ENCODE data around the gene LRP10.
"Not testable (repeated sequence)": the region's sequence is repeated elsewhere in the genome, so short reads cannot be mapped to it uniquely, and the experiment has no call there.

The LRP10 gene

GRCh38 chr14:22871224-22872032 is at the start of gene LRP10:
Gene LRP10, plus strand, starts transcription at chr14:22871740. Its CDS starts 564 bp downstream, at chr14:22872304.
- in situ Hi-C loops (cut with MboI; ENCODE audit: low sequenced_read_pairs), result no loop called here

- in situ Hi-C loops (cut with MboI; ENCODE audit: low sequenced_read_pairs), result no loop called here
Observed at GRCh38 chr14:22822016-22822570, 49.4 kb upstream of the LRP10 start.

- in situ Hi-C loops (cut with MboI; ENCODE audit: low sequenced_read_pairs), result no loop called here
Observed at GRCh38 chr14:22822571-22823098, 48.9 kb upstream of the LRP10 start.

GRCh38 chr14:22824711-22825359 is 46.7 kb upstream of the LRP10 start:
- in situ Hi-C loops (cut with MboI; ENCODE audit: low sequenced_read_pairs), result no loop called here

GRCh38 chr14:22829076-22829660 is 42.4 kb upstream of the LRP10 start:
- in situ Hi-C loops (cut with MboI; ENCODE audit: low sequenced_read_pairs), result not testable (repeated sequence)

GRCh38 chr14:22829661-22830442 is 41.7 kb upstream of the LRP10 start, which contains the start of gene MRPL52:
Gene MRPL52, plus strand, starts transcription at chr14:22829887. Its CDS starts 26 bp downstream, at chr14:22829913.
- in situ Hi-C loops (cut with MboI; ENCODE audit: low sequenced_read_pairs), result no loop called here

- in situ Hi-C loops (cut with MboI; ENCODE audit: low sequenced_read_pairs), result no loop called here
Observed at GRCh38 chr14:22830443-22831010, 41.0 kb upstream of the LRP10 start.

- in situ Hi-C loops (cut with MboI; ENCODE audit: low sequenced_read_pairs), result no loop called here
Observed at GRCh38 chr14:22835505-22835904, 36.0 kb upstream of the LRP10 start.

GRCh38 chr14:22836301-22837113 is 35.0 kb upstream of the LRP10 start, which contains the start of gene MMP14:
Gene MMP14, plus strand, starts transcription at chr14:22836585. Its CDS starts 233 bp downstream, at chr14:22836818.
- in situ Hi-C loops (cut with MboI; ENCODE audit: low sequenced_read_pairs), result no loop called here

- in situ Hi-C loops (cut with MboI; ENCODE audit: low sequenced_read_pairs), result no loop called here
Observed at GRCh38 chr14:22837114-22837749, 34.3 kb upstream of the LRP10 start.

GRCh38 chr14:22837750-22838538 is 33.6 kb upstream of the LRP10 start:
- in situ Hi-C loops (cut with MboI; ENCODE audit: low sequenced_read_pairs), result no loop called here

- in situ Hi-C loops (cut with MboI; ENCODE audit: low sequenced_read_pairs), result no loop called here
Observed at GRCh38 chr14:22838631-22839041, 32.9 kb upstream of the LRP10 start.

GRCh38 chr14:22839159-22839779 is 32.3 kb upstream of the LRP10 start:
- in situ Hi-C loops (cut with MboI; ENCODE audit: low sequenced_read_pairs), result no loop called here

GRCh38 chr14:22841311-22841710 is 30.2 kb upstream of the LRP10 start:
- in situ Hi-C loops (cut with MboI; ENCODE audit: low sequenced_read_pairs), result loop anchor here (10.0 kb wide), 1 partner anchor 277 kb away; no protein-coding TSS in a partner anchor

GRCh38 chr14:22841769-22842168 is 29.8 kb upstream of the LRP10 start:
- in situ Hi-C loops (cut with MboI; ENCODE audit: low sequenced_read_pairs), result loop anchor here (10.0 kb wide), 1 partner anchor 277 kb away; no protein-coding TSS in a partner anchor

- in situ Hi-C loops (cut with MboI; ENCODE audit: low sequenced_read_pairs), result loop anchor here (10.0 kb wide), 1 partner anchor 278 kb away; no protein-coding TSS in a partner anchor
Observed at GRCh38 chr14:22842211-22843122, 29.1 kb upstream of the LRP10 start.

Data from HL-60/S4 (cell line).